GM18505 (cell line): ENCODE results near the gene YY1AP1.
"Not testable (repeated sequence)": the region's sequence is repeated elsewhere in the genome, so short reads cannot be mapped to it uniquely, and the experiment has no call there.

Source experiments
- ATAC-seq: cut with Tn5 transposase; IDR thresholded peaks from one replicate; pipeline ENCODE4 v1.9.1; 2021; ENCODE audit not compliant: unreplicated experiment
- POLR2A ChIP-seq: IDR thresholded peaks from 4 replicates; pipeline ENCODE4 v1.6.1; 2011; ENCODE audit warnings: borderline replicate concordance; ENCODE audit not compliant: insufficient read depth, insufficient read length; ENCODE audit errors: extremely low read depth

The YY1AP1 gene, protein sequence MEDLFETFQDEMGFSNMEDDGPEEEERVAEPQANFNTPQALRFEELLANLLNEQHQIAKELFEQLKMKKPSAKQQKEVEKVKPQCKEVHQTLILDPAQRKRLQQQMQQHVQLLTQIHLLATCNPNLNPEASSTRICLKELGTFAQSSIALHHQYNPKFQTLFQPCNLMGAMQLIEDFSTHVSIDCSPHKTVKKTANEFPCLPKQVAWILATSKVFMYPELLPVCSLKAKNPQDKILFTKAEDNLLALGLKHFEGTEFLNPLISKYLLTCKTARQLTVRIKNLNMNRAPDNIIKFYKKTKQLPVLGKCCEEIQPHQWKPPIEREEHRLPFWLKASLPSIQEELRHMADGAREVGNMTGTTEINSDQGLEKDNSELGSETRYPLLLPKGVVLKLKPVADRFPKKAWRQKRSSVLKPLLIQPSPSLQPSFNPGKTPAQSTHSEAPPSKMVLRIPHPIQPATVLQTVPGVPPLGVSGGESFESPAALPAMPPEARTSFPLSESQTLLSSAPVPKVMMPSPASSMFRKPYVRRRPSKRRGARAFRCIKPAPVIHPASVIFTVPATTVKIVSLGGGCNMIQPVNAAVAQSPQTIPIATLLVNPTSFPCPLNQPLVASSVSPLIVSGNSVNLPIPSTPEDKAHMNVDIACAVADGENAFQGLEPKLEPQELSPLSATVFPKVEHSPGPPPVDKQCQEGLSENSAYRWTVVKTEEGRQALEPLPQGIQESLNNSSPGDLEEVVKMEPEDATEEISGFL

DNA sequence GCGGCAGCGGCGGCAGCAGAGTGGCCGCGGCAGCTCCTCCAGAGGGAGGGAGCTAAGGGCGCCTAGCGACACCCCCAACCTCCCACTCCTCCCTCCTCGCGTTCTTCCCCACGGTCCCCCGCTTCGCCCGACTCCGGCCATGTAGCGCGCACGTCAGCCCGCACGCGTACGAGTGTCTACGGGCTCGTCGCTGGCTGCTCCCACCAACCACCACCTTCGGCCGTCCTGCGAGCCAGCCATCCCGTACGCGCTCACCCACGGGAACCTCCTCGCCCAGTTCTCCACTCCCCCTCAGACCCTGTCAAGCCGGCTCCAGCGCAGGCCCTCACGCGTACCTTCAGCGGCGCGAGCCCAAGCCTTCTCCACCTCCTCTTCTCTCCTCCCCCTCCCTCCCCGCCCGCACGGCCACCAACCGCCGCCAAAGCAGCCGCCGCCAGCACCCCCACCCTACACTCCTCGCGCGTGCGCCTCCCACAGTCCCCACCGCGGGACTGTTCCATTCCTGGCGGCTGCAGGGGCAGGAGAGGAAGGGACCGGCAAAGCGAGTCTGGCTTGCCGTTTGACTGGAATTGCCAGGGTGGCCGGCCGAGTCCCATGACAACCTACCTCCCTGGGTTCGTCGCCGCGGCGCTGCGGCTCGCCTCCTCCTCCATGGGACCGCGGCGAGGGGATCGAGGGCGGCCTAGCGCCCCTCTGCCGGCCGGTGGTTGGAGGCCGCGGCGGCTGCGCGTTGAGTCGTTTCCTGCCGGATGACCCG, at the start of gene YY1AP1:
Gene YY1AP1 (minus strand): TSS at position 451 of the 757 bp plus-strand sequence. CDS start 8,338 bp downstream, outside the sequence.
- peak; percentile 73 for ATAC-seq
- TF ChIP-seq POLR2A: no peak

DNA sequence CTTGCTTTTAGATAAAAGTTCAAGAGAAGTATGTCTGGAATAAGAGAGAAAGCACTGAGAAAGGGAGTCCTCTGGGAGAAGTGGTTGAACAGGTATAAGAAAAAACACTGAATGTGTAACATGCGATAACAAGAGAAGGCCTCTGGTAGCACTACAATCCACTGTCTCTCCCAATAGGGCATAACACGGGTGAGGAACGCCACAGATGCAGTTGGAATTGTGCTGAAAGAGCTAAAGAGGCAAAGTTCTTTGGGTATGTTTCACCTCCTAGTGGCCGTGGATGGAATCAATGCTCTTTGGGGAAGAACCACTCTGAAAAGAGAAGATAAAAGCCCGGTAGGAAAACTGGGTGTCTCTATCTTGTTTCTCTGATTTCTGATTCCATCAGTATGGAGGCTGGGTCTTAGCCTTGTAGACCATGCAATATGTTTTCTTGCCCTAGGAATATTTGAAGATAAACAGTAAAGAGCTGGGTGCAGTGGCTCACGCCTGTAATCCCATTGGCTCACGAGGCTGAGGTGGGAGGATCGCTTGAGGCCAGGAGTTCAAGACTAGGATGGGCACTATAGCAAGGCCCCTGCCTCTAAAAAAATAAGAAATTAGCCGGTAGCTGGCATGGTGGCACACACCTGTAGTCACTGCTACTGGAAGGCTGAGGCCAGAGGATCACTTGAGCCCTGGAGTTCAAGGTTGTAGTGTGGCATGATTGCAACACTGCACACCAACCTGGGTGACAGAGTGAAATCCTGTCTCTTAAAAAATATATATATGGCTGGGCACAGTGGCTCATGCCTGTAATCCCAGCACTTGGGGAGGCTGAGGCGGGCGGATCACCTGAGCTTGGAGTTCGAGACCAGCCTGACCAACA, 40.7 kb upstream of the YY1AP1 start:
- ATAC-seq: no peak
- no peak for TF ChIP-seq POLR2A

DNA sequence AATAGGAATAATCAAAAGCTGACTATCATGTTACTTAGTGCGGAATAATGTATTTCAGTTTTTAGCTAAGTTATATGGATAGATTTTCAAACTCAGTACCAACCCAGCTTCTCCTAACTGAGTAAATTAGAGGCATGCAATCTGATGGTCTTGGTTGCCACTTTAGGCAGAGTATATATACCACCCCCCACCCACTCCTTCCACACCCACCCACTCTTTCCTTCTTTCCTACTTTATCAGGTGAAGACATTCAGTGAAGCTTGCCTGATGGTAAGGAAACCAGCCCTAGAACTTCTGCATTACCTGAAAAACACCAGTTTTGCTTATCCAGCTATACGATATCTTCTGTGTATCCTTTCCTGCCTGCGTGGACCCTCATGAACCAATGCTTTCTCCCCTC, 36.6 kb upstream of the YY1AP1 start:
- no peak for TF ChIP-seq POLR2A
- ATAC-seq: no peak

DNA sequence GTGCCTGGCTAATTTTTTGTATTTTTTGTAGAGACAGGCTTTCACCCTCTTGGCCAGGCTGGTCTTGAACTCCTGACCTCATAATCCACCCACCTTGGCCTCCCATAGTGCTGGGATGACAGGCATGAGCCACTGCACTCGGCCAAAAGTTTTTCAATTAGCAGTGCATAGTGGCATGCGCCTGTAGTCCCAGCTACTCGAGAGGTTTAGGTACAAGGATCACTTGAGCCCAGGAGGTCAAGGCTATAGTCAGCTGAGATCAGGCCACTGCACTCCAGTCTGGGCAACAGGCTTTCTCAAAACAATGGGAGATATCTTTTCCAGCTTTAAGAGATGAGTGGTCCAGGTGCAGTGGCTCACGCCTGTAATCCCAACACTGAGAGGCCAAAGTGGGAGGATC, 31.1 kb upstream of the YY1AP1 start:
- TF ChIP-seq POLR2A: no peak
- no peak for ATAC-seq

DNA sequence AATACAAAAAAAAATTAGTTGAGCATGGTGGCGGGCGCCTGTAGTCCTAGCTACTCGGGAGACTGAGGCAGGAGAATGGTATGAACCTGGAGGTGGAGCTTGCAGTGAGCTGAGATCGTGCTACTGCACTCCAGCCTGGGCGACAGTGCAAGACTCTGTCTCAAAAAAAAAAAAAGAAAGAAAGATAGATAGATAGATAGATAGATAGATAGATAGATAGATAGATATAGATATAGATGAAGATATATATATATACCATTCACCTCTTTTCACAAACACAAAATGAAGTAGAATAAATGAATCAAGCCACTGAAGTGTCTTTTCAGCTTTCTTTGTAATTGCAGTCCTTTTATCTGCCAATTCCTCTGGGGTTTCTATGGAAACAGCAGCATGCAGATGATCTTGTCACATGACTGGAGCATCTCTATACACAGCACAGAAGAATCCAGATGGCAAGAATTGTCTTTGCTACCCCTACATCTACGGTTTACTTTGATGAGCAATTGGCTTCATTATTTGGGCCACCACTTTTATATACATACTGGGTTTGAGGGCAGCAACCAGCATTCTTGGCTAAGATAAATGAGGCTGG, 30.0 kb upstream of the YY1AP1 start:
- ATAC-seq: not testable (repeated sequence)

DNA sequence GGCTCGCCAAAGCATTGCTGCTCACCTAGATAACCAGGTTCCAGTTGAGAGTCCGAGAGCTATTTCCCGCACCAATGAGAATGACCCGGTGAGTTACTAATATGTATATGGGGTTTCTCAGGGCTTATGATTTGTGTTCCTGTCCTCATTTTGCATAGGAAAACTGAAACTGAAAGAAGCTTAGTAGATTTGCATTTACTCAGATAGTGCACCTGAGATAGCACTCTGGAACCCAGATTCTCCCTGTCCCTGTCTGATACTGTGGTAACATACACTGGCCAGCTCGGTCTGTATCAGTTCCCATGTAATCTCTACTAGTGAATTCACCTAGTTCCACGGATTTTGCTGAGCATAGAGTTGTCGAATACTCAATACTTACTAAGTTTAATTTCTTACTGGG, 28.5 kb upstream of the YY1AP1 start:
- TF ChIP-seq POLR2A: no peak
- ATAC-seq: no peak

DNA sequence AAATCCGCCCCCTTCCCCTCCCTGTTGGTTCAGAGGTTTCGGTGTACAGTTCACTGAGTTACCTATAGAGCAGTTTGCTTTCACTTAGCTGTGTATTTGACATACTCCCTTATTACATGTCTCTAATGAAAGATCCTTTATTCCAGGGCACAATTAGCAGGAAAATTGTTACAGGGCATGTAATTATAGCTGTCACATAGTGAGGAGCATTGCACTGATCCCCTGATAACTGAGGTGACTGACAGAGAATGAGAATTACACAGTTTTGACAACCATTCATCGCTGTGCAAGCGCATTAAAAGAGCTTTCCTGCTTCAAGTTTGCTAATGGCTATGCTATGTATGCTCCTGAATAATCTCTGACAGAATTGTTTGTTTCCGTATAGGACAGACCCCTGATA, 27.2 kb upstream of the YY1AP1 start:
- ATAC-seq: no peak
- TF ChIP-seq POLR2A: no peak

DNA sequence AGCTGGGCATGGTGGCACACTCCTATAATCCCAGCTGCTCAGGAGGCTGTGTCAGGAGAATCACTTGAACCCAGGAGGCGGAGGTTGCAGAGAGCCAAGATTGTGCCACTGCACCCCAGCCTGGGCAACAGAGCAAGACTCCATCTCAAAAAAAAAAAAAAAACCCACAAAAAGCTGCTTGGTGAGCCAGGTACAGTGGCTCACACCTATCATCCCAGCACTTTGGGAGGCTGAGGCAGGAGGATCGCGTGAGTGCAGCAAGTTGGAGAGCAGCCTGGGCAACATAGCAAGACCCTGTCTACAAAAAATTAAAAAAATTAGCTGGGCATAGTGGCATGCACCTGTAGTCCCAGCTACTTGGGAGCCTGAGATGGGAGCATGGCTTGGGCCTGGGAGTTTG, 26.5 kb upstream of the YY1AP1 start:
- ATAC-seq: not testable (repeated sequence)

DNA sequence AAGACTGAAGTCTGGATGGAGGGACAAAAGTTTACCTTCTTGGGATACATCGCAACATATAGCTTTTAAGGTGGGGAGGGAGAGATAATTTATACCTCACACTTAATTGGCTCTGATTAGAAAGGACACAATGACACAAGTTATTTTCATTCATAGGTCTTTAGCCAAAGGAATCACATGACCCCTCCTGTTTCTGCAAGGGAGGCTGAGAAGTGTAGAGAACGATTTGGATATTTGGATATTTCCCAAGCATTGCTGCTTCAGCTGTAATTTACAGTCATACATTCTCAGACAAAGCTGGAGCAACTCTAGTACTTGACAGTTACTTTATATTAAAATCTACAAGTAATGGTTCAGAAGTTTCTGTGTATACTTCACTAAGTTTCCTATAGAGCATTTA, 24.5 kb upstream of the YY1AP1 start:
- no peak for TF ChIP-seq POLR2A
- ATAC-seq: no peak

DNA sequence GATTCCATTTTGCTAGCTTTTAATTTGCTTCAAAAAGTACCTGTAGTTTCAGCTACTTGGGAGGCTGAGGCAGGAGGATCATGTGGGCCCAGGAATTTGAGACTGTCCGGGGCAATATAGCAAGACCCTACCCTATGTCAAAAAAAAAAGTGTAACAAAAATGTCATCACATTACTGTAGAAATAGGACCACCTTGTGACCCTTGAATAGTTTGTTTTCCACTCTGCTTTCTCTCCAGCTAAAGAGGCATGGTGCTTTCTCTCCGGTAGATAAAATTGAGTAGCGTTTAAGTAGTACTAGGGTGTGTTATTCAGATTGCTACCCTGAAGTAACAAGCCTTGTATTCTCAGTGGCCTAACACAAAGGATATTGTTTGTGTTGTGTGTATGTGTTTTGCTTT, 24.1 kb upstream of the YY1AP1 start:
- ATAC-seq: not testable (repeated sequence)

DNA sequence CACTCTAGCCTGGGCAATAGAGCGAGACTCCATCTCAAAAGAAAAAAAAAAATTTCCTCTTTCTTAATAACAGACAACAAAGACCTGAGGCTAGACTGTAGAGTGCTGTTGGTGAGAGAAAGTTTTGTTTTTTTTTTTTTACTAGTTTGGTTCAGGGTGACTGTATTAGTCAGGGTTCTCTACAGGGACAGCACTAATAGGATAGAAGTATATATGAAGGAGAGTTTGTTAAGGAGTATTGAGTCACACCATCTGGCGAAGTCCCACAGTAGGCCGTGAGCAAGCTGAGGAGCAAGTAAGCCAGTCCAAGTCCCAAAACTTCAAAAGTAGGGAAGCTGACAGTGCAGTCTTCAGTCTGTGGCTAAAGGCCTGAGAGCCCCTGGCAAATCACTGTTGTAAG, 22.9 kb upstream of the YY1AP1 start:
- not testable (repeated sequence) for ATAC-seq

DNA sequence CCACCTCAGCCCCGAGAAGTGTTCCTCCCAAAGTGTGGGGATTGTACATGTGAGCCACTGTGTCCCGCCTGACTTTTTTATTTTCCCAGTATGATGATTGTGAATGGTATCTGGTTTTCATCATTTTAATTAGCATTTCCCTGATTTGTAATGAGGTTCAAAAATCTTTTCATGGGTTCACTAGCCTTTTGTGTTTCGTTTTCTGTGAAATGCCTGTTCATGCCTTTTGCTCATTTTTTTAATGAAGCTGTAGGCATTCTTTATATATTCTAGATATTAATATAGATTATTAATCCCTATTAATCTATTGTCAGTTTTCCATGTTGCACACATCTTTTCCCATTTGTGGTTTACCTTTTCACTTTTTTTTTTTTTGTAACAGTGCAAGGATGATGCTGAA, 20.8 kb upstream of the YY1AP1 start:
- ATAC-seq: no peak
- no peak for TF ChIP-seq POLR2A

DNA sequence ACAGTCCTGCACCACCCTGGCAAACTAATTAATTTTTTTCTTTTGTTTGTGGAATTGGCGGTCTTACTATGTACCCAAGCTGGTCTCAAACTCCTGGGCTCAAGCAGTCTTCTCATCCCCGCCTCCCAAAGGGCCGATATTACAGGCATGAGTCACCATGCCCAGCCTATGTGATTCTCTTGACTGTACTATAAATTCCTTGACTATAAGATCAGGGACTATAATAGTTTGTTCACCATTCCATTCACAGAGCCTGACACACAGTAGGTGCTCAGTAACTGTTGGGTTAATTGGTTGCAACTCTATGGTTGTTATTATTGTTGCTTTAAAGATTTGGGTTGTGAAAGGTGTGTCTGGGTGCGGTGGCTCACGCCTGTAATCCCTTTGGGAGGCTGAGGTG, 17.6 kb upstream of the YY1AP1 start:
- TF ChIP-seq POLR2A: no peak
- no peak for ATAC-seq

DNA sequence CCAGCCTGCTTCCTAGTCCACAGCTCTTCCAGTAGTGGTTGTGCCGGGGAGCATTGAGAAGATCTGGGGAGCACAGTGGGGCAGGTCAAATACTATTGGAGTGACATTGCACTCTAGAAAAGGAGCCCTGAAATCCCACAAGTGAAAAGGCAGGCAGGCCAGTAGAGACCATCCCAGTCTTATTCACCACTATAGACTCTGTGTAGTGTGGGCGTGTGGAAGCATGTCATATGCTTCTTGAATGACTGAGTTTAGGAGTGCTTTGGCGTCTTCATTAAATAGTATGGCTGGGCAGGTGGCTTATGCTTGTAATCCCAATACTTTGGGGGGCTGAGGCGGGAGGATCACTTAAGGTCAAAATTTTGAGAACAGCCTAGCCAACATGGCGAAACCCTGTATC, 15.8 kb upstream of the YY1AP1 start:
- ATAC-seq: not testable (repeated sequence)
